GM19395 (cell line): ENCODE data around the gene VAPA.

Experiments
- ATAC-seq: cut with Tn5 transposase; IDR thresholded peaks from one replicate; pipeline ENCODE4 v1.9.1; 2021; ENCODE audit warnings: mild to moderate bottlenecking, moderate library complexity; ENCODE audit not compliant: unreplicated experiment

The VAPA gene

GRCh38 chr18:9968081-9968848 lies 54.4 kb downstream of the VAPA start:
- no peak for ATAC-seq

GRCh38 chr18:9969247-9969646 lies 55.4 kb downstream of the VAPA start:
- ATAC-seq = no peak

- no peak for ATAC-seq
These were observed 57.6 kb downstream of the VAPA start for GRCh38 chr18:9971313-9971920.

- ATAC-seq = no peak
These were observed 59.7 kb downstream of the VAPA start for GRCh38 chr18:9973470-9973869.

- ATAC-seq = no peak
These were observed 60.6 kb downstream of the VAPA start for GRCh38 chr18:9974279-9974915.

GRCh38 chr18:9975658-9976057 lies 61.8 kb downstream of the VAPA start:
- ATAC-seq = no peak

- ATAC-seq = no peak
These were observed 68.9 kb downstream of the VAPA start for GRCh38 chr18:9982711-9983110.

GRCh38 chr18:9984080-9984479 lies 70.3 kb downstream of the VAPA start:
- ATAC-seq = no peak

- ATAC-seq = no peak
These were observed 71.8 kb downstream of the VAPA start for GRCh38 chr18:9985641-9986040.

- no peak for ATAC-seq
These were observed 72.5 kb downstream of the VAPA start for GRCh38 chr18:9986156-9986930.

- ATAC-seq = no peak
These were observed 73.5 kb downstream of the VAPA start for GRCh38 chr18:9987345-9987744.

- ATAC-seq = no peak
These were observed 74.1 kb downstream of the VAPA start for GRCh38 chr18:9987931-9988330.

GRCh38 chr18:9988665-9989064 lies 74.8 kb downstream of the VAPA start:
- no peak for ATAC-seq

- ATAC-seq = no peak
These were observed 75.7 kb downstream of the VAPA start for GRCh38 chr18:9989481-9989880.

GRCh38 chr18:9991011-9992000 lies 77.5 kb downstream of the VAPA start:
- no peak for ATAC-seq

GRCh38 chr18:9992300-9992972 lies 78.6 kb downstream of the VAPA start:
- ATAC-seq = no peak

- no peak for ATAC-seq
These were observed 79.2 kb downstream of the VAPA start for GRCh38 chr18:9992973-9993520.

- no peak for ATAC-seq
These were observed 79.8 kb downstream of the VAPA start for GRCh38 chr18:9993521-9994025.

- no peak for ATAC-seq
These were observed 80.3 kb downstream of the VAPA start for GRCh38 chr18:9994026-9994570.
